ENCODE data around the gene BCL2A1. TPM values are rescaled to one million over a fixed set of nuclear protein-coding genes. Genes with fewer than 3 reads are reported as not detected.

The BCL2A1 gene
- total and polyA plus RNA-seq, 10 of the 15 experiments (the other 5 are each of a cell fraction or from before 2014, with no cell fraction given): 181 to 570 (median 321) TPM

- RAD21 ChIA-PET (ENCODE audit: unreplicated experiment): interaction anchor here (2.3 kb wide), 1 partner anchor 45 kb away, joined by 5 read pairs; no protein-coding TSS in a partner anchor
- DNase-seq (ENCODE audit: low read depth, low spot score) (no peak), ATAC-seq (no peak), FAIRE-seq (no peak)
- no peak overlapping the region for H3K27ac ChIP-seq (ENCODE audit: control insufficient read depth, insufficient read depth)
- POLR2A ChIA-PET: no interaction called here
- BruUV-seq (replicated peaks): TSS peak; percentile 28
- H4K20me1 ChIP-seq (ENCODE audit: control insufficient read depth, insufficient read depth): no peaks in the 10 kb centered on the region
- intact Hi-C loops (cut with micrococcal nuclease; ENCODE audit: unreplicated experiment): no loop called here
- peaks cover 10% of the 10 kb centered on the region; the same call in 2 of the 3 replicates for H3K9me3 ChIP-seq (replicated peaks; ENCODE audit: control insufficient read depth, insufficient read depth, low read length)
- no peak overlapping the region for H3K9ac ChIP-seq (ENCODE audit: control insufficient read depth, insufficient read depth, low read length)
- CTCF ChIA-PET: no interaction called here
- in situ Hi-C loops (cut with MboI): loop anchor here (25.0 kb wide), 1 partner anchor 1272 kb away; no protein-coding TSS in a partner anchor
- no peaks in the 10 kb centered on the region for H3K27me3 ChIP-seq (replicated peaks in 1 of 2; ENCODE audit: control insufficient read depth in 2 of 2, insufficient read depth in 2 of 2, low read length in 1 of 2)
- H2AFZ ChIP-seq (ENCODE audit: control insufficient read depth, low read depth, low read length): no peak overlapping the region
- 90% methylated on average over 2 of the region's 2 CpGs for WGBS (ENCODE audit: insufficient coverage, insufficient replicate concordance, low lambda C conversion rate, missing lambda C conversion rate)
- H3K4me3 ChIP-seq: no peak overlapping the region
- no peak overlapping the region for H3K4me2 ChIP-seq (ENCODE audit: control insufficient read depth, insufficient read depth)
- H3K79me2 ChIP-seq (ENCODE audit: control insufficient read depth, insufficient read depth, low read length): peaks cover 5% of the 10 kb centered on the region
- SMC1A ChIA-PET (ENCODE audit: uncharacterized antibody, unreplicated experiment): interaction anchor here (1.3 to 7.5 kb wide), 3 partner anchors 18 to 162 kb away, joined by 4 to 98 read pairs (median 5); no protein-coding TSS in a partner anchor
- H3K4me1 ChIP-seq (ENCODE audit: control insufficient read depth, insufficient read depth, low read length): peaks cover 33% of the 10 kb centered on the region
- no peaks in the 10 kb centered on the region for H3K36me3 ChIP-seq (ENCODE audit: control insufficient read depth in 2 of 2, insufficient read depth in 2 of 2, low read length in 1 of 2)
- no peak for TF ChIP-seq CBX5 (IDR thresholded peaks at IDR 0.05; ENCODE audit: low read depth)
- no peak for TF ChIP-seq EP300 (IDR thresholded peaks at IDR 0.05; ENCODE audit: borderline replicate concordance in 1 of 2, control insufficient read depth in 1 of 2, low read depth in 2 of 2, low read length in 2 of 2)
- no peak for TF ChIP-seq POLR2A (IDR thresholded peaks at IDR 0.05; ENCODE audit: low read depth, low read length)
- TF ChIP-seq, protein P1, sequence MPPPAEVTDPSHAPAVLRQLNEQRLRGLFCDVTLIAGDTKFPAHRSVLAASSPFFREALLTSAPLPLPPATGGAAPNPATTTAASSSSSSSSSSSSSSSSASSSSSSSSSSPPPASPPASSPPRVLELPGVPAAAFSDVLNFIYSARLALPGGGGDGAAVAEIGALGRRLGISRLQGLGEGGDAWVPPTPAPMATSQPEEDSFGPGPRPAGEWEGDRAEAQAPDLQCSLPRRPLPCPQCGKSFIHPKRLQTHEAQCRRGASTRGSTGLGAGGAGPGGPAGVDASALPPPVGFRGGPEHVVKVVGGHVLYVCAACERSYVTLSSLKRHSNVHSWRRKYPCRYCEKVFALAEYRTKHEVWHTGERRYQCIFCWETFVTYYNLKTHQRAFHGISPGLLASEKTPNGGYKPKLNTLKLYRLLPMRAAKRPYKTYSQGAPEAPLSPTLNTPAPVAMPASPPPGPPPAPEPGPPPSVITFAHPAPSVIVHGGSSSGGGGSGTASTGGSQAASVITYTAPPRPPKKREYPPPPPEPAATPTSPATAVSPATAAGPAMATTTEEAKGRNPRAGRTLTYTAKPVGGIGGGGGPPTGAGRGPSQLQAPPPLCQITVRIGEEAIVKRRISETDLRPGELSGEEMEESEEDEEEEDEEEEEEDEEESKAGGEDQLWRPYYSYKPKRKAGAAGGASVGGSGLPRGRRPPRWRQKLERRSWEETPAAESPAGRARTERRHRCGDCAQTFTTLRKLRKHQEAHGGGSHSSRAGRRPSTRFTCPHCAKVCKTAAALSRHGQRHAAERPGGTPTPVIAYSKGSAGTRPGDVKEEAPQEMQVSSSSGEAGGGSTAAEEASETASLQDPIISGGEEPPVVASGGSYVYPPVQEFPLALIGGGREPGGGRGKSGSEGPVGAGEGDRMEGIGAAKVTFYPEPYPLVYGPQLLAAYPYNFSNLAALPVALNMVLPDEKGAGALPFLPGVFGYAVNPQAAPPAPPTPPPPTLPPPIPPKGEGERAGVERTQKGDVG (CRISPR knock-in tag; IDR thresholded peaks at IDR 0.05): no peak
- TF ChIP-seq CBFB (IDR thresholded peaks at IDR 0.05; ENCODE audit: low read depth): no peak
- TF ChIP-seq, protein P2, sequence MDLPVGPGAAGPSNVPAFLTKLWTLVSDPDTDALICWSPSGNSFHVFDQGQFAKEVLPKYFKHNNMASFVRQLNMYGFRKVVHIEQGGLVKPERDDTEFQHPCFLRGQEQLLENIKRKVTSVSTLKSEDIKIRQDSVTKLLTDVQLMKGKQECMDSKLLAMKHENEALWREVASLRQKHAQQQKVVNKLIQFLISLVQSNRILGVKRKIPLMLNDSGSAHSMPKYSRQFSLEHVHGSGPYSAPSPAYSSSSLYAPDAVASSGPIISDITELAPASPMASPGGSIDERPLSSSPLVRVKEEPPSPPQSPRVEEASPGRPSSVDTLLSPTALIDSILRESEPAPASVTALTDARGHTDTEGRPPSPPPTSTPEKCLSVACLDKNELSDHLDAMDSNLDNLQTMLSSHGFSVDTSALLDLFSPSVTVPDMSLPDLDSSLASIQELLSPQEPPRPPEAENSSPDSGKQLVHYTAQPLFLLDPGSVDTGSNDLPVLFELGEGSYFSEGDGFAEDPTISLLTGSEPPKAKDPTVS (IDR thresholded peaks at IDR 0.05; ENCODE audit: low read depth, low read length): no peak
- TF ChIP-seq REST (IDR thresholded peaks at IDR 0.05; ENCODE audit: low read depth, low read length): no peak
- TF ChIP-seq SUZ12 (IDR thresholded peaks at IDR 0.05; ENCODE audit: unreplicated experiment): no peak
- TF ChIP-seq RCOR1 (conservative IDR thresholded peaks at IDR 0.05; ENCODE audit: low read depth, low read length): no peak
- no peak for TF ChIP-seq BRCA1 (IDR thresholded peaks at IDR 0.05; ENCODE audit: low read depth, low read length)
- no peak for TF ChIP-seq EZH2 (IDR thresholded peaks at IDR 0.05; ENCODE audit: borderline replicate concordance, control insufficient read depth, low read depth, low read length)
- no peak for TF ChIP-seq POLR2AphosphoS5 (IDR thresholded peaks at IDR 0.05; ENCODE audit: low read length)
- no peak for TF ChIP-seq BACH1 (IDR thresholded peaks at IDR 0.05; ENCODE audit: borderline replicate concordance)
- TF ChIP-seq ZSCAN29 (IDR thresholded peaks at IDR 0.05): no peak
- no peak for TF ChIP-seq TCF3 (IDR thresholded peaks at IDR 0.05; ENCODE audit: borderline replicate concordance, insufficient read depth, low read depth, low read length)
- TF ChIP-seq TBL1XR1 (IDR thresholded peaks at IDR 0.05; ENCODE audit: low read depth, low read length): no peak
- TF ChIP-seq EED (IDR thresholded peaks at IDR 0.05; ENCODE audit: low read depth): no peak
- no peak for TF ChIP-seq DPF2 (IDR thresholded peaks at IDR 0.05)
- no peak for TF ChIP-seq YBX1 (IDR thresholded peaks at IDR 0.05)
Observed at GRCh38 chr15:80015156-80015555, 44.2 kb upstream of the BCL2A1 start.

All from GM12878 (cell line).